Anterior cingulate cortex (tissue), 58 donors: ENCODE data around the gene SETBP1.

Experiments
- DNase-seq, 58 donors: peaks; one replicate each; lab custom pipeline; 2025; lab: John Stamatoyannopoulos, UW

Gene SETBP1

GRCh38 chr18:44727291-44727690, 46.6 kb downstream of the SETBP1 start:
- DNase-seq = no peak

GRCh38 chr18:44729631-44730101, 49.0 kb downstream of the SETBP1 start:
- no peak for DNase-seq

- DNase-seq = no peak
Observed at GRCh38 chr18:44730803-44731529, 50.3 kb downstream of the SETBP1 start.

- no peak for DNase-seq
Observed at GRCh38 chr18:44731530-44732237, 51.0 kb downstream of the SETBP1 start.

- no peak for DNase-seq
Observed at GRCh38 chr18:44732238-44732563, 51.5 kb downstream of the SETBP1 start.

GRCh38 chr18:44732599-44732998, 51.9 kb downstream of the SETBP1 start:
- DNase-seq = no peak

GRCh38 chr18:44733069-44733753, 52.5 kb downstream of the SETBP1 start:
- DNase-seq = peak in 2 of 58 donors; percentile 18 to 21

GRCh38 chr18:44733754-44734465, 53.2 kb downstream of the SETBP1 start:
- no peak for DNase-seq

- no peak for DNase-seq
Observed at GRCh38 chr18:44735096-44735495, 54.4 kb downstream of the SETBP1 start.

- no peak for DNase-seq
Observed at GRCh38 chr18:44736664-44737380, 56.1 kb downstream of the SETBP1 start.

- no peak for DNase-seq
Observed at GRCh38 chr18:44737623-44738022, 56.9 kb downstream of the SETBP1 start.

- DNase-seq = no peak
Observed at GRCh38 chr18:44740000-44740399, 59.3 kb downstream of the SETBP1 start.

- DNase-seq = peak in 1 of 58 donors; percentile 47
Observed at GRCh38 chr18:44741085-44741484, 60.4 kb downstream of the SETBP1 start.

- DNase-seq = peak in 40 of 58 donors; percentile 4 to 84 (median 44)
Observed at GRCh38 chr18:44741511-44741910, 60.8 kb downstream of the SETBP1 start.

- DNase-seq = no peak
Observed at GRCh38 chr18:44742126-44742525, 61.4 kb downstream of the SETBP1 start.

- DNase-seq = peak in 48 of 58 donors; percentile 11 to 81 (median 41)
Observed at GRCh38 chr18:44742718-44743311, 62.1 kb downstream of the SETBP1 start.

GRCh38 chr18:44743631-44744030, 62.9 kb downstream of the SETBP1 start:
- DNase-seq = no peak

- peak in 45 of 58 donors; percentile 6 to 68 (median 36) for DNase-seq
Observed at GRCh38 chr18:44744161-44745121, 63.8 kb downstream of the SETBP1 start.
